GM23248 (cell line): ENCODE results near the gene RIMS3.

Experiments
- EZH2 ChIP-seq: fragments of 200-600 bp; sonication (generic); IDR thresholded peaks from 2 replicates; pipeline ENCODE4 v1.6.1; 2018; ENCODE audit warnings: antibody characterized with exemption, mild to moderate bottlenecking; ENCODE audit not compliant: insufficient read depth, poor library complexity, severe bottlenecking
- EZH2phosphoT487 ChIP-seq: fragments of 200-600 bp; sonication (generic); IDR thresholded peaks from 2 replicates; pipeline ENCODE4 v1.6.1; 2018; ENCODE audit warnings: antibody characterized with exemption, moderate library complexity, mild to moderate bottlenecking, low read depth; ENCODE audit not compliant: insufficient read depth

DNA sequence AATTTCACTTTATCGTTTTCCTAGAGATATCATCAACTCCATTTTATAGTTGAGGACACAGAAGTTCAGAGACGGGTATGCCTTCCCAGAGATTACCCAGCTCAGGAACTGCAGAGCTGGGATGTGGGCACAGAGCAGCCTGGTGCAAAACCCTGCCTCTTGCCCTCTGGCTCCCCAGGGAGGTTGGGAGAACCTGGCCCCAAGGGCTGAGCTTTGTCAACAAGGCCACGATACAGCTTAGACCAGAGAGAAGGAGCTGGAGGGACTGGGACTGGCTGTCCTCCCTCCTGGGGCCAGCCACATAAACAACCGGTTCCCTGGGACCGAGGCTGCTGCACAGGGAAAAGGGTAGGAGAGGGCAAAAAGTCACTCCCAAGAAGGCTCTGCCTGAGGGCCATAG lies 3.8 kb downstream of the RIMS3 start:
- TF ChIP-seq EZH2 (no peak), EZH2phosphoT487 (no peak)
